ENCODE results near the gene EPHA1.

DNA sequence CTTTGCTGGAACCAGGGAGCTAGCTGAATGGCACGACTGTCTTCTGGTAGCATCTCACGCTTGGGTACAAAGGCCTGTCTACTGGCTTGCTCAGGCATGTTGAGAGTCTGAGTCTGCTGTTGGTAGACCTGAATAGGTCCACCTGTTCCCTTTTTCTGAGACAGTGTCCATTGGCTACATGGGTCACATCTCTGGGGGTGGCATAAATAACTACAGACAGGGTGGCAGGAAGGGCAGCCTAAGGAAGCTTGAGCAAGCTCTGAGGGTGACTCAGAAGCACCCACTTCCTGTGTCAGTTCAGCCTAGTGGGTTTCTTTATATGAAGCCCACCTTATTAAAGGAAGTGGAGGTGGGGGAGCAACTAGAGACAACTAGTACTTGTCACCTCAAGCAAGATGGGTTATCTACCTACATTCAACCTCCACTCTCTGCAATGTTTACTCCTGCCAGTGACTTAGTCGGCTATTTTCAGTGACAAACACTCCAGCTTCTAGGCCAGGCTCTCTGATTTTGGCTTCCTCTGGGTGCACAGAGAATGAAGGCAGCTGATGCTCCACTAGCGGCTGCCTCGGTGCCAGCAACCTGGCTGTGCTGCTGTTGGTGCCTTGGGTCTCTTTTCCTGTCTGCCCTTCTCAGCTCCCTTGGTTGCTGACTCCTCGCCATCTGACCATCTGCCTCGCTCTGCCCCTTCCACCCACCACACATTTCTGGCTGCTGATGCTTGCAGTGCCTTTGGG is 33.2 kb downstream of the EPHA1 start:
- TF ChIP-seq, protein P1, sequence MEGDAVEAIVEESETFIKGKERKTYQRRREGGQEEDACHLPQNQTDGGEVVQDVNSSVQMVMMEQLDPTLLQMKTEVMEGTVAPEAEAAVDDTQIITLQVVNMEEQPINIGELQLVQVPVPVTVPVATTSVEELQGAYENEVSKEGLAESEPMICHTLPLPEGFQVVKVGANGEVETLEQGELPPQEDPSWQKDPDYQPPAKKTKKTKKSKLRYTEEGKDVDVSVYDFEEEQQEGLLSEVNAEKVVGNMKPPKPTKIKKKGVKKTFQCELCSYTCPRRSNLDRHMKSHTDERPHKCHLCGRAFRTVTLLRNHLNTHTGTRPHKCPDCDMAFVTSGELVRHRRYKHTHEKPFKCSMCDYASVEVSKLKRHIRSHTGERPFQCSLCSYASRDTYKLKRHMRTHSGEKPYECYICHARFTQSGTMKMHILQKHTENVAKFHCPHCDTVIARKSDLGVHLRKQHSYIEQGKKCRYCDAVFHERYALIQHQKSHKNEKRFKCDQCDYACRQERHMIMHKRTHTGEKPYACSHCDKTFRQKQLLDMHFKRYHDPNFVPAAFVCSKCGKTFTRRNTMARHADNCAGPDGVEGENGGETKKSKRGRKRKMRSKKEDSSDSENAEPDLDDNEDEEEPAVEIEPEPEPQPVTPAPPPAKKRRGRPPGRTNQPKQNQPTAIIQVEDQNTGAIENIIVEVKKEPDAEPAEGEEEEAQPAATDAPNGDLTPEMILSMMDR (conservative IDR thresholded peaks at IDR 0.05; ENCODE audit: low read depth in 2 of 2) = no peak
- TF ChIP-seq POLR2AphosphoS5 (IDR thresholded peaks at IDR 0.05; ENCODE audit: low read depth) = no peak

Measured in GM23338 (cell line).